IgD-negative memory B cell (primary cell): ENCODE measurements around the gene SAMD13. TPM values are rescaled to one million over a fixed set of nuclear protein-coding genes. Genes with fewer than 3 reads are reported as not detected.
A peak's percentile ranks its signal among the peaks of the same experiment; 100 is the strongest.

Experiments
- H3K27ac Mint-ChIP-seq, 3 donors: one replicate each; pipeline ENCODE4 v1.8.0; 2020 to 2022; ENCODE audit warnings: mild to moderate bottlenecking in 3 of 3, mixed read lengths in 3 of 3, moderate library complexity in 1 of 3
- H3K27me3 Mint-ChIP-seq: one replicate; pipeline ENCODE4 v1.8.0; 2021; ENCODE audit warnings: mixed read lengths
- H3K36me3 Mint-ChIP-seq: one replicate; pipeline ENCODE4 v1.8.0; 2020; ENCODE audit warnings: mild to moderate bottlenecking, mixed read lengths
- H3K4me1 Mint-ChIP-seq, 3 donors: one replicate each; pipeline ENCODE4 v1.8.0; 2020 to 2022; ENCODE audit warnings: mixed read lengths in 3 of 3, mild to moderate bottlenecking in 1 of 3
- H3K4me3 Mint-ChIP-seq, 4 donors: one replicate each; pipeline ENCODE4 v1.8.0; 2020 to 2022; ENCODE audit warnings: mild to moderate bottlenecking in 4 of 4, mixed read lengths in 4 of 4, moderate library complexity in 3 of 4
- H3K9me3 Mint-ChIP-seq, 3 donors: one replicate each; pipeline ENCODE4 v1.8.0; 2020 to 2021; ENCODE audit warnings: mixed read lengths in 3 of 3, mild to moderate bottlenecking in 1 of 3
- polyA plus RNA-seq: library from polyadenylated mRNA; unstranded; fragments of 300-500 nt; fragmentation: Illumina TruSeq; gene quantifications from one replicate; pipeline ENCODE4 v1.2.3, GENCODE V29; 2021

The SAMD13 gene
- polyA plus RNA-seq, 1 donor from 2014 or later: not detected

DNA sequence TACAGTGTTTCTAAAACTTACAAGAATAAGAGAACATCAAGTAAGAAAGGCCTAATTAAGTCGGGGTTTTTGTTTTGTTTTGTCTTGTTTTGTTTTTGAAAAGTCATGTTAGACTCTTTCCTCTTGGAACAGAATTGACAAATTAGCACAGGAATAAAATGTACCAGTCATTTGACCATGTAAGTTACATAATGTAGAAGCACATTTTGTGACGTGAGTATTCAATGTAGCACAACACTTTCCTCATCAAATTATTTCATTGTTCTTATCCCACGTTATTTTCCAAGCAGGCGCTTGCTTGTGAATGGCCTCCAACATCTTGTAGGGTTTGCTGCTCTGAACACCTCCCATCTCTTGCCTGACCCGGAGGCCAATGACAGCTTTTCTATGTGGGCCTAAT lies 62.1 kb downstream of the SAMD13 start:
- no peaks in the 10 kb centered on the region for H3K9me3 Mint-ChIP-seq
- peaks cover 0 to 1% (median 0%) of the 10 kb centered on the region in 3 donors for H3K4me1 Mint-ChIP-seq
- H3K4me3 Mint-ChIP-seq: no peak overlapping the region
- peaks cover 2% of the 10 kb centered on the region for H3K27me3 Mint-ChIP-seq
- H3K36me3 Mint-ChIP-seq: no peaks in the 10 kb centered on the region
- no peak overlapping the region for H3K27ac Mint-ChIP-seq

DNA sequence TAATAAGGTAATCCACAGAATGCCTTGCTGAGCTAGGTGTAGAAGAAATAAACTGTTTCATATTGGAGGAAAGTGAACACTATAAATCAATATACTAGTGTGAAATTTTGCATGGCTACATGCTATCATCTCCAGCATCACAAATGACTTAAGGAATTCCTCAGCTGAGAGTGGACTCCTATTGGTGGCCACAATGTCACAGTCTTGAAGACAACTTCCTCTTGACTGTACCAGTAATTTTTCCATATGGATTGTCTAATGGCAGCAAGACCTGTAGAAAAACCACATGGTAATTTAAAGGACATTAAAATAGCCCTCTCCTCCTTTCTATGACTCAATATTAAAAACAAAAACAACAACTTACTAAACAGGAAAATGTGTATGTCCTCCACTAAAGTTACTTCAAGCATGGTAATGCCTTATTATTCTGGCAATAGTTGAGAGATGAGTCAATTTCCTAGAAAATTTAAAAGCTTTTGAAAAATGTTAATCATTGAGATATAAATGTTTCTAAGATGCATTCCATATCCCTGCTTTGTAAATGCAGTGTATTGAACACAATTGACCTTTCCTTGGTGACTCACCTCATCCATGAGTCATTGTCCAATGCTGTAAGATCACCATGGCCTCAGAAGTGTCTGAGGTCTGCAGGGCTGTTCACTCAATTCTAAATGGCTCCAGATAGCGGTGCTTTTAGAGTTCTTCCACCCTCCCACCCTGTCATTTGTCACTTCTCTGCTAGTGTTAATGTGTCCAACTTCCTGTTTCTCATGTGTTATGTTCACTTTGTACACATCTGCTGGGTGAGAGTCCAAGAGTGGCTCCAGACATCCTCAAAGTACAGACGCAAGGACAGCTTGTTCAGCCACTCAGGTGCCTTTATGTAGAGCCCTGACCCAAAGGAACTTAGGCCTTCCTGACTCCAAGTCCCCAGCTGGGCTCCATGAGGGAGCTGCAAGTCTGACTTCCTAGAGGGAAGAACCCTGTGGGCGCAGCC lies 64.0 kb downstream of the SAMD13 start:
- Mint-ChIP-seq H3K27me3 (no peaks in the 10 kb centered on the region), H3K27ac (no peak overlapping the region), H3K4me3 (no peak overlapping the region), H3K9me3 (no peaks in the 10 kb centered on the region), H3K4me1 (peaks cover 0 to 1% (median 0%) of the 10 kb centered on the region in 3 donors), H3K36me3 (no peaks in the 10 kb centered on the region)

DNA sequence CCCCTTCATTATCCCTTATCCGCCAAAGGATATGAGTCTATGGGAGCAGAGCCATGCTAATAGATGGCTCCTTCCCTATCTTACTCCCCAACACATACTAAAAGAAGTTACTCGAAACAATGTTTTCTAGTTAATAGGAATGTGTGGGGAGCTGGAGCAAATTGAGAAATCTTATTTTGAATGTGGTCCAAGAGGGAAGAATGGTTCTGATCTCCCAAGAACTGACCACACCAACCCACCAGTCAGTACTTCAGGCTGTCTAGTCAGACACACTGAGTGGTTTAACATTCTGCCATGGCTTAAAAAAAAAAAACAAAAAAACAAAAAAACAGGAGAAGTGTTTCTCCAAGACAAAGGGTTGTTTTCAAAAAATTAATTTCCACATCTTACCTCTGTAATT lies 65.3 kb downstream of the SAMD13 start:
- no peaks in the 10 kb centered on the region for H3K27me3 Mint-ChIP-seq
- H3K36me3 Mint-ChIP-seq: no peaks in the 10 kb centered on the region
- H3K27ac Mint-ChIP-seq: no peak overlapping the region
- no peak overlapping the region for H3K4me3 Mint-ChIP-seq
- no peaks in the 10 kb centered on the region for H3K9me3 Mint-ChIP-seq
- H3K4me1 Mint-ChIP-seq: peaks cover 0 to 1% (median 0%) of the 10 kb centered on the region in 3 donors

DNA sequence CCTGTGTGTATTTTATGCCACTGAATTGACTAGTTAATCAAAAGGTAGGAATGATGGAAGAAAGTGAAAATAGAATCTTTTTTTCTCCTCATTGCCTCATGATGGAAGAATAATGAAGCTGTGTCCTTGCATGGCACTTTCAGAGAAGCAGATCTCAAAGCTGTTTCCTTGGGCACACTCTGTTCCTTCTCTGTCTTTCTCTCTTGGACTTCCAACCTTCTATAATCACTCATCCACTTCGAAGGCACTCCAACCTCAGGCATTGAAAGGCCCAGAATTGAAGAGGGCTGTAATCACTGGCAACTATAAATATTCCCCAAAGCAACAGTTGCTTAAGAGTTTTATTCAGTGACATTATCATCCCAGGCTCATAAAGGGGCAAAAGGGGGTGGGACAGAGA lies 65.7 kb downstream of the SAMD13 start:
- peaks cover 0 to 1% (median 0%) of the 10 kb centered on the region in 3 donors for H3K4me1 Mint-ChIP-seq
- no peaks in the 10 kb centered on the region for H3K9me3 Mint-ChIP-seq
- no peaks in the 10 kb centered on the region for H3K36me3 Mint-ChIP-seq
- H3K4me3 Mint-ChIP-seq: no peak overlapping the region
- no peaks in the 10 kb centered on the region for H3K27me3 Mint-ChIP-seq
- H3K27ac Mint-ChIP-seq: peak overlapping the region in 1 of 3 donors; percentile 82

DNA sequence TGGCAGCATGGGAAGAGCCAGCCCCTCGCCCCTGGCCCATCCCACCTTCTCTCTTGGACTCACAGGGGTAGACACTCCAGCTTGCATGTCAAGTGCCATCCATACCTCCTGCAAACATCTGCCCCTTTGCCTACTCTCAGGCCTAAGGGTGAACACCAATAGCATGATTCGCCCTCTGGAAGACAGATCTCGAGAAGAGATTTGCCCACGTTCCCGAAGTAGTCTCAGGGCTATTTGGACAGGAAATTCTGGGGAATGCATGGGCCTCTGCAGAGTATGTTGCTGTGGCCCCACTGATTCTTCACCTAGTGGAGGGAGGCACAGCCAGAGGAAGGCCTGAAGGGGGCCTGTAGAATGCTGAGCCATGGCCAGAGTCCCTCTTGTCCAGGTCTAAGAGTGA lies 66.9 kb downstream of the SAMD13 start:
- H3K9me3 Mint-ChIP-seq: no peaks in the 10 kb centered on the region
- H3K36me3 Mint-ChIP-seq: peaks cover 2% of the 10 kb centered on the region
- H3K4me1 Mint-ChIP-seq: no peaks in the 10 kb centered on the region
- H3K27me3 Mint-ChIP-seq: no peaks in the 10 kb centered on the region
- H3K27ac Mint-ChIP-seq: no peak overlapping the region
- H3K4me3 Mint-ChIP-seq: no peak overlapping the region

DNA sequence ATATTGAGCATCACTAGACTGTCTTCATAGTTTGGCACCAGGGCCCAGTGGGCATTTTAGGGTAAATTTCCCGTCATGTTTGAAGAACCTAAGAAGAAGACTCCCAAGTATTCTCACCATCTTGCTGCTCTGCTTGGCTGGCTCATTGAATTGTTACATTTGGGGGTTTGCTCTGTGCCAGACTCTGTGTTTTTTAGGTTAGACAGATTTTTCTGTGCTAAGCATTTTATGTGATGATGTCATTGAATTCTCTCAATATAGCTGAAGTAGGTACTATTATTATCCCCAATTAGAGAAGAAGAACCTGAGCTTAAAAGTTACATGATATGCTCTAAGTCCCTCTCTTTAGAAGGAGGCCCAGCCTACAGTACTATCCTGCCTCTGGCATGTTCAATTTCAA lies 68.8 kb downstream of the SAMD13 start:
- no peak overlapping the region for H3K4me3 Mint-ChIP-seq
- peaks cover 2% of the 10 kb centered on the region for H3K36me3 Mint-ChIP-seq
- H3K9me3 Mint-ChIP-seq: no peaks in the 10 kb centered on the region
- no peaks in the 10 kb centered on the region for H3K27me3 Mint-ChIP-seq
- no peaks in the 10 kb centered on the region for H3K4me1 Mint-ChIP-seq
- no peak overlapping the region for H3K27ac Mint-ChIP-seq

DNA sequence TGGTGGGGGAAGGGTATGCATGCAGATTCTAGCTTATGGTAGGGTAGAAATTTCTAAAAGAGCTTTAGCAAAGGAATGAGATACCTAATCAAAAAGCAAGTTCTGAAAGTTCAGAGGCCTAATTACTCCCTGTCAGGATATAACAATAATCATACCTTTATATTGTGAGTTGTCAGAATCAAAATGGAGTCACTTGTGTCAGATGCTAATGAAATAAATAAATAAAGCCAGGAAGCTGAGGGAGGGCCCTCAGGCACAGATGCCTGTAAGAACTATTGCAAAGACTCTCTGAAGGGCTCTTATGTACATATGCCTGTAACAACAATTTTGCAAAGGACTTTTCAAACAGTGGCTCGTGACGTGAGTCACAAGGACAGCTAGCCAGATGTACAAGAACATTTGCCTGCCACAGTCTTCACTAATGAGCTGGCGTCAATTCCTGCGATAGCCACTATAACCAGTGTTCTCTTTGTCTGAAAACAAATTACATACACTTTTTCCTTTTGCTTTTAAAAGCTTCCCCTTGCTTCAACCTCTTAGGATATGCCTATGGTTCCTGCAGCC lies 69.4 kb downstream of the SAMD13 start:
- no peaks in the 10 kb centered on the region for H3K4me1 Mint-ChIP-seq
- no peak overlapping the region for H3K27ac Mint-ChIP-seq
- no peaks in the 10 kb centered on the region for H3K9me3 Mint-ChIP-seq
- no peaks in the 10 kb centered on the region for H3K27me3 Mint-ChIP-seq
- no peak overlapping the region for H3K4me3 Mint-ChIP-seq
- H3K36me3 Mint-ChIP-seq: peaks cover 2% of the 10 kb centered on the region

DNA sequence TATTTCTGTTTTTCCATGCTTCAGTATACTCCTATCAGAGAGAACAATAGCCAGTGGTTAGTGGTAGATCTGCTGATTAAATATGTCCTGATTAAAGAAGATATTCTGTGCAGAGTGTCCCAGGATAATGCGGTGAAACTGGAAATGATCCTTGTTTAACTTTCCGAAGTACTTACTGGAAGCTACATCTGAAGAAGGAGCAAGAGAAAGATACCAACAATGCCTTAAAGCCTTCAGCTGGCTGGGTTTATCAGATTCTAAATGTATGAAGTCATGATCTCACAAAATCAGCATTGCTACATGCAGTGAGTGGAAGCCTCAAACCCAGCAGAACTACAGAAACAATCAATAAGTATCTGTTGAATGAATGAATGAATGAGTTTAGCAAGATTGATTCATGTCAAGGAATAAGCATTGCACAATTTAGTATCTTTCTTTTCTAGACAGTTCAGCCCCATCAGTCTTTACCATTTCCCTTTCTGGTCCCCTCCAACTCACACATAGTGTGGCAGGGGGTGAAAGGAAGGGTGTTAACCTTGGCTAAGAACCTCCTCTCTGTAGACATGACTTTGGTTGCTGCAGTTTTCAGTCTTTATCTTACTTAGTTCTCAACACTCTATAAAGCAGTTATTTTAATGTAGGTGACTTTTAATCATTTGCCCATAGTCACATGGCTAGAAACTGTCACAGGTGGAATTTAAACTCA lies 72.1 kb downstream of the SAMD13 start:
- Mint-ChIP-seq H3K9me3 (no peaks in the 10 kb centered on the region), H3K27me3 (no peaks in the 10 kb centered on the region), H3K4me1 (no peaks in the 10 kb centered on the region), H3K36me3 (peaks cover 2% of the 10 kb centered on the region), H3K4me3 (no peak overlapping the region), H3K27ac (no peak overlapping the region)

DNA sequence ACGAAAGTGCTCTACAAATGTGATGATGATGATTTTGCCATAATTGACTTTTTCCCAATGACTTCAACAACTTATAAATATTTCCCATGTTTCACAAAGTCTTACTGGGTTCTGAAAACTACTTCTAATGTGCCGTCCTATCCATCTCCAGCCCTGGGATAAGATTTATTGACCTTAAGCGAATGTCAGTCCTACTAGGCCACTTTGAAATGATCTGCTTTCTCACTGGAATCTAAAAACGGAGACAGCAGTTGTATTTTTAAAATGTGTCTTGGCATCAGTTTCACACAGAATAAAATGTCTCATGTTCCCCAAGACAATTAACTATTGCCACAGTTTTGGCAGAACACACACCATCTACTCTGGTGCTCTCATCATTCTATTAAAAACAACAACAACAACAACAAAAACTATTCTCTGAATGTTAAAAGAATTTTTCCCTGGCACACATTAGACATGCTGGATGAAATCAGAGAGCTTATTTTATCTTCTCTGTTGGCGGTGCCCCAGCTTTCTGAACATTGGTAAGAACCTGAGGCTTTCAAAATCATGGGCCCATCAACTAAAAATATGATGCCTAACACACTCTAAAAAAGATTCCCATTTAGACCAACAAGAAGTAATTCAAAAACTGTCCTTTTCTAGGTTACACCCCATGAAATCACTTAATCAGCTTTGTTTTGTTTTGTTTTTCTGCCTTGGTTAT lies 73.6 kb downstream of the SAMD13 start:
- no peaks in the 10 kb centered on the region for H3K27me3 Mint-ChIP-seq
- H3K27ac Mint-ChIP-seq: no peak overlapping the region
- no peaks in the 10 kb centered on the region for H3K9me3 Mint-ChIP-seq
- no peak overlapping the region for H3K4me3 Mint-ChIP-seq
- H3K4me1 Mint-ChIP-seq: no peaks in the 10 kb centered on the region
- H3K36me3 Mint-ChIP-seq: peaks cover 2% of the 10 kb centered on the region

DNA sequence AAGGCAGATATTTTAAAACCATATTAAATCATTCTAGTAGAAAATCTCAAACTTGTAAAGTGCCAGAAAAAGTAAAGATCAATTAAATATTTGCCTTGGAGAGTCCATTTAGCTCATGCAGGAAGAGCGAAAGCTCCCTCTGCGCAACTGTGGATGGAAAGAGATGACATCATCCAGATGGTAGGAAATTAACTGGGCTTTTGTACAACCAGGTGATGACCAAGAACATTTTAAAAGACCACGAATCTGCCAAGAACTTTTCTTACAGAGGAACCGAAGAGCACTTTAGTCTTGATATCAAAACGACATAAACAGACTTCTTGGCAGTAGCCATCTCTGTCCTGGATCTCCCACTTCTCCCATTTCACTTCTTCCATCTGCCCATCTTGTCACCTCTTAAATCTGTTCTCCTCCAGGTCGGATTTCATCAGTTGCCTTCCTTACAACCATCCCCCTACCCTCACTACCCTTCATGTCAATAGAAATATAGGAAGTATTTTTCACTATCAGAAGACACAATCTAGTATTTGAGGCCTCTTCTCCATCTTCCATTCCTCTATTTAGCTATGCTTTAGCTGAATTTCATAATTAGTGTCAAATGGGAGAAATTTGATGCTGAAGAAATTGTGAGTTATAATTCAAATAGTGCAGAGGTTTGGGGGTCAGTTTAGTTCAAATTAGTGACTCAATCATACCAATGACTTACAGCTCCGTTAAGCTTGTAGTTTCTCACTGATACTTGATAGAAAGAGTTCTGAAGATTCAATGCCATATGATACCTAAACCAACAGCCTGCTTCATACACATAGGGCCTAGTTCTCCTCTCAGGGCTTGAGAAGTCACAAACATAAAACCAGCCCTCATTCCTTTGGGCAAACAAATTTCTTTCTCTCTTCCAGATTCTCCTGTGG lies 74.7 kb downstream of the SAMD13 start:
- no peaks in the 10 kb centered on the region for H3K4me1 Mint-ChIP-seq
- peaks cover 2% of the 10 kb centered on the region for H3K36me3 Mint-ChIP-seq
- no peak overlapping the region for H3K4me3 Mint-ChIP-seq
- H3K9me3 Mint-ChIP-seq: no peaks in the 10 kb centered on the region
- H3K27ac Mint-ChIP-seq: no peak overlapping the region
- no peaks in the 10 kb centered on the region for H3K27me3 Mint-ChIP-seq

DNA sequence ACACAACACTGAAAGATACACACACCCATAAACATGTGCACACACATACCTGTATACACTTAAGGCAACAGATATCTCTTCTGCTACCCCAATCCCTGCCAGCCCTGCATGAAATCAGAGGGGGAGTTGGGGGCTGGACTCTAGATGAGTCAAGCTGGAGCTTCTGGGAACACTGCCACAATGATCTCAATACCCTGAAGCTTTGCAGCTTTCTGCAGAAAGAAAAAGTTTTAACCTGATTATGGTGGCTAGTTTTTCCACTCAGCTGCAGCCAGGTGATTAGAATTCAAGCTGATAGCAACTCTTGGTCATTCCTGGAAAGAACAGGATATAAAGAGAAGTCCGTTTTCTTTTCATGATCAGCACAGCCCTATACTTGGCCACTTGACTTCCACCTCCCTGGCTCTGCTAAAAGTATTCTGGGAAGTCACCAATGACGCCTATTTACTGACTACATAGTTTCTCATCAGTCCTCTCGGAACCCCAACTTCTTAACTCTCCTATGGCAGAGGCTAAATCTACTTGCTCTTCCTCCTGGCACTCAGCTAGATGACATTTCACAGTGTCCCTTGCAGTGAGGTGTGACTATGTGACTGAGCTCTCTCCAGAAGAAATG lies 76.1 kb downstream of the SAMD13 start:
- Mint-ChIP-seq H3K27ac (no peak overlapping the region), H3K4me1 (no peaks in the 10 kb centered on the region), H3K27me3 (no peaks in the 10 kb centered on the region), H3K36me3 (no peaks in the 10 kb centered on the region), H3K9me3 (no peaks in the 10 kb centered on the region), H3K4me3 (no peak overlapping the region)

DNA sequence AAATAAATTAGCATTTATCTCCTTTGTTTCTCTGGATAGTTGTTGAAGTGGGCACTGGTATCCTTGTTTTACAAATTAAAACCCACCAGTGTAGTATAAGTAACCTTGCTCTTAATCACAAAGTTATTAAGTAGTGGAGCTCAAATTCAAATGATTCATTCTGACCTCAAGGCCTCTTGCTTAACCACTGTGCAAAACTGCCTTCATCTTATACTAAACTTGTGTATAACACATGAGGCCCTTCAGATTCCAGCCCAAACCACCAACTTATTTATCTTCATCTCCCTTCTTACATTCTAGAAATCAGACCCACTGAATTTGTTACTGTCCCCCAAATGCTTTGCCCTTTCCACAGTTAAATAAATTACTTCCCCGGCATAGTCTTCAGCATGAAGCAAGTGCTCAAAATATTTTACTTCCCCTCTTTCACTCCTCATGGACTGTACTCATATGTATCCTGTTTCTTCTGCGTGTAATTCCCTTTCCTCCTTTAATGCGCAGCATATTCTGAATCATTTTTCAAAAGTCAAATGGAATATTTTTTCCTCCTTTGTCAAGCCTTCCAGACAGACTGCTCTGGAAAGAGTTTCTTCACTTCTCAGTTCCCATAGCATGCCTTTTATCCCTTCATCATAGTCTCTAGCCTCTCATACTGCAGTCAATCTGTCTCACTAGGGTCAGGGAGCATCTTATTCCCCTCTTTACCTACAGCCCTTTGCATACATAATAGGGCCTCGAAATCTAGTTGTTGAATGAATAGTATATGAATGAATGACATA lies 77.8 kb downstream of the SAMD13 start:
- Mint-ChIP-seq H3K4me3 (no peak overlapping the region), H3K36me3 (no peaks in the 10 kb centered on the region), H3K9me3 (no peaks in the 10 kb centered on the region), H3K4me1 (no peaks in the 10 kb centered on the region), H3K27me3 (no peaks in the 10 kb centered on the region), H3K27ac (no peak overlapping the region)

DNA sequence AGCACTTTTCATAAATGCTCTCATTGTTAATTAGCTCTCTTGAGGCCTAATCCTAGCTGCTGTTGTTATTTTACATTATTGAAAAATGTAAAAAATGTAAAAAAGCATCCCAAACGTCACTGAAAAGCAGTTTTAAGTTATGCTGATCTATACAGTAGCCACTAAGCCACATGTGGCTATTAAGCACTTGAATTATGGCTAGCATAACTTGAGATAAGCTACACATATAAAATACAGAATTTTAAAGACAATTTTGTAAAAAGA lies 78.3 kb downstream of the SAMD13 start:
- Mint-ChIP-seq H3K9me3 (no peaks in the 10 kb centered on the region), H3K27ac (no peak overlapping the region), H3K36me3 (no peaks in the 10 kb centered on the region), H3K4me3 (no peak overlapping the region), H3K27me3 (no peaks in the 10 kb centered on the region), H3K4me1 (no peaks in the 10 kb centered on the region)
